SIG-M5 treated with dmso at 0.1 percent for 504 hours (cell line): ENCODE measurements around the gene ELFN1.

Experiments used
- DNase-seq: peaks from one replicate; lab custom pipeline; 2025; ENCODE audit not compliant: unreplicated experiment; lab: John Stamatoyannopoulos, UW

Gene ELFN1

GRCh38 chr7:1675036-1675671, 5.1 kb downstream of the ELFN1 start:
- no peak for DNase-seq

GRCh38 chr7:1675673-1676549, 5.8 kb downstream of the ELFN1 start:
- DNase-seq, result no peak

DNA sequence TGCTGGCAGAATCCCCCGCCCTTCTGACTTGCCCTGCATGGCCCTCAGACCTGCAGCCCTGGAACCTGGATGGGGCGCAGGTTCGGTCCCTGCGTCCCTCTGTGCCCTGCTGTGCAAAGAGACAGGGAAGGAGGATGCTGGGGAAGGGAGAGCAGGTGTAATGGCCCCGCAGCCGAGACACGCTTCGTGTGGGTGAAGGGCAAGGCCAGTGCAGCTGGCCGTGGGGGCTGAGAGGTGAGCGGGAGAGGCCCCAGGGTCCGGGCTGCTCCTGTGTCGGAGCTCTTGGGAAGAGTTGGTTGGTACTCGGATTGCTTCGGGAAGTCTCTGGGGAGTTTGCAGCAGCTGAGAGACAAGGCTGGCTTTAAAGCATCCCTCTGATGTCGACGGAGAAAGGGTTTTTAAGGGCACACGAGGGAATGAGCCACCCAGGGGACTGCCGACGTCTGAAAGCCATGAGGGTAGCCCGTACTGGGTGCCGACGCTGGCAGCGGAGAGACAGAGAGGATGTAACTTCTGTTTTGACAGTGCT, 6.5 kb downstream of the ELFN1 start:
- no peak for DNase-seq

DNA sequence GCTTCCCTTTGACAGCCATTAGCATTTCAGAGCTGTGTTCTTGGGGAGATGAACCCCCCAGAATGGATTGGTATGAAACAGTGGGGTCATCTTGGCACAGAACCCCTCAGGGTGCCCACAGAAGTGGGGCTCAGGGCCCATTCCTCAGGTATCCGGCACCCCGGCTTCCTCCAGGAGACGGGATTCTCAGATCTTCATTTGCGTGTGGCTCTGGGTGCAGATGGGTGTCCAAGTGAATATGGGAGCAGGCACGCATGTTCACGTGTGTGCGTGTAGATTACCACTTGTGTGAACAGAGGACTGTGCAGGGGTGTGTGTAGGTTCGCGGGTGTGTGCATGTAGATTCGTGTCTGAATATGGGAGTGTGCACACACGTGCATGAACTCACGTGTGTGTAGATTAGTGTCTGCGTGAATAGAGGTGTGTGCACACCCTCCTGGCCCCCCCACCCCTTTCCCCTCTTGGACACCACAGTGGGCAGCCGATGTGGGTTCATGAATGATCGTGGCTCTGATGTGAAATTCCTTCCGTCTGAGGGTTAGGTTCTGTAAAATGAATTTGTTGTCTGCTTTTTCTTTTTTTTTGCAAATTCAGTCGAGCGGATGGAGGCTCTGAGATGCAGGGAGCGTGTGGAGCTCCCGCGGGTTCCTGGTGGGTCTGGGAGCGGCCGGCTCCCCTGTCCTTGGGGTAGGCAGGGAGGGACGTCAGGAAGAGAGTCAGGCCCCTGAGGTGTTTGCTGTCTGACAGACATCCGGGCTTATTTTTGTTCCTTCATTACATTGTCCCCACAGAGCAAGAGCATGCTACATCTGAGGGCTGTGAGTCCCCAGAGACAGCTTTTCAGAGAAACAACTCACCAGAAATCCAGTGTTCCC, 7.4 kb downstream of the ELFN1 start:
- DNase-seq, result no peak

GRCh38 chr7:1678081-1678543, 8.0 kb downstream of the ELFN1 start:
- DNase-seq, result no peak

DNA sequence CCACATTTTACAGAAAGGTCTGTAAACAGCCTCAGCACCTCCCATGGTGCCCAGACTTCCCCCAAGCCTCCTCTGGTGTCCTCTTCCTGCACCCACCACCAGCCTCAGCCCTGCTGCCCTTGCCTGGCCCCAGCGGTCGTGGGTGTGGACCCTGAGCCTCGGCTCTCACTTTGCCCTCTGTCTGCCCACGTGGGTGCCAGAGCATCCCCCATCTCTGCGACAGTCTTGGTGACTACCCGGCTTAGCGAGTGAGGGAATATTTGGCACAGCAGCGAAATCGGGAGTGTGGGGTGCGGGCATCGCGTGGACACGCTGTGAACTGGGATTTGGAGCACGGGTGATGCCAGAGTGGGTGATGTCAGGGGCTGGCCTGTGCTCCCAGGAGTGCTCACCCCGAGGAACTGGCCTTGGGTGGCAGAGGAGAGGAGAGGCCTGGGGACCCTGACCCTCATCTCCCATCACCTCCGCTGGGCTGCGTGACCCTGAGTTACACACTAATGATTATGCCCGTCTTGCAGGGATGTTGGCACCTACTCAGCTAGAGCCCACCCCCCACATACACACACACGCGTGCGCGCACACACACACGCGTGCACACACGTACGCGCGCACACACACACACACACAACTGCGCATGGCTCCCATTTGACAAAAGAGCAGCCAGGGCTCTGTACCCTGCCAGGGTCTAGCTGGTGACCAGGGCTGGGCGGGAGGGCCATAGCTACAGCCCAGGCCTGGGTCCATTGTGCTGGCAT, 8.7 kb downstream of the ELFN1 start:
- DNase-seq, result no peak

- no peak for DNase-seq
These were observed 9.4 kb downstream of the ELFN1 start for GRCh38 chr7:1679326-1679965.

DNA sequence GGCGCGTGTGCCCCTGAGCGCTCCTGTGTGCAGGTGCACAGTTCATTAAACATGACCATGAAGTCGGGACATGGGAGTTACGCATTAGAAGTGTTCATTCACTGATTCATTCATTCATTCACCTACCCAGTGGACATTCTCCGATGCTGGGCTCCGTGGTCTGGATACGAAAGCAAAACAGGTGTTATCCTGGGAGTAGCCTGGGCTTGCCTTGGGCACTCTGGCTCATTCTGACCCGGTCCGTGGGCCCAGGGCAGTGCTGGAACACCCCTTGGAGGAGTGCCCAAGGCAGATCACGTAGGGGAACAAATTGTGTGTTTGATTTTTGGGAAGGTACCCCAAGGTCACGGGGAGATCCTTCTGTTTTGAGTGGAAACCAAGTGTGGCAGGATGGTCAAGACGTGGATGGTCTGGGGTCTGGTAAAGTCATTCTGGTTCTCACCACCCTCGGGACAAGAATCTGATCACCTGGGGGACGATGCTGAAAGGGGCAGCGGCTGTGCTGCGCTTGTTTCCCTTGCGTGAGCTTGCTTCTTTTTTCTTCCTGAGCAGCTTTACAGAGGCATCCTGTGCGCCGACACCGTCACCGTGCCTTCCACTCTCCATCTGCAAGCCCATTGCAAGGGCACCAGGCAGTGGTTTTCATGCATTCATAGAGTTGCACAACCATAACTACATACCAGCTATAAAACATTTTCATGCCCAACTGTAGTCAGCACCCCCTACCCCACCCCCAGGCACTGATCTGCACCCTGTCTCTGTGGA, 10.1 kb downstream of the ELFN1 start:
- DNase-seq, result no peak

- no peak for DNase-seq
These were observed 11.5 kb downstream of the ELFN1 start for GRCh38 chr7:1681581-1681980.

- no peak for DNase-seq
These were observed 15.0 kb downstream of the ELFN1 start for GRCh38 chr7:1685000-1685624.

DNA sequence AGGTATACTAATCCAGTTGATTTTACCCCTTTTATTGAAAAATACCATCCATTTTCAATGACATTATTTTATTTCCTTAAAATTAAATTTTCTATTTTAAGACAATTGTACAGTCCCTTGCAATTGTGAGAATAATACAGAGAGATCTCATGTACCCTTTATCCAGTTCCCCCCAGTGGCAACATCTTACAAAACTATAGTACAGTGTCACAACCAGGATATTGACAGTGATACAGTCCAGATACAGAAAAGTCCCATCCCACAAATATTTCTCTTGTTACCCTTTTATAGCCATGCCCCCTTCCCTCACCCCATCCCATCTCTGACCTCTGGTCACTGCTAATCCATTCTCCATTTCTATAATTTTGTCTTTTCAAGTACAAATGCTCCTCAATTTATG, 18.5 kb downstream of the ELFN1 start:
- DNase-seq, result no peak

DNA sequence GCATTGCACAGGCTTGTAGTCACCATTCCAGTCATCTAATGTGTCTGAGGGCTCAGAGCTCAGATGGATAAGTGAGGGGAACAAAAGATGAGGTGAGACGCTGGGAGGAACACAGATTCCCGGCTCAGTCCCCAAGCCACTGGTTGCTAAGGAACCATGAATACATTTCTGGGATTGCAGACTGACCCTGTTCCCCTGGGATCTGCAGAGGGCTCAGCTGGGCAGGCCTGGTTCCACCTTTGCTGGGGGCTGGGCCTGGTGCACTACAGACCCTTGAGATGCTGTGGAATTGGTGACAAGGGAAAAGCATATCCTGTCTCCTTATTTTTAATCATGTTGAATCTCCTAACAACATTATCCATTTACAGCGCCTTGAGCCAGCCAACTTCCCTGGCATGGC, 19.2 kb downstream of the ELFN1 start:
- no peak for DNase-seq

- no peak for DNase-seq
These were observed 20.4 kb downstream of the ELFN1 start for GRCh38 chr7:1690359-1690958.

DNA sequence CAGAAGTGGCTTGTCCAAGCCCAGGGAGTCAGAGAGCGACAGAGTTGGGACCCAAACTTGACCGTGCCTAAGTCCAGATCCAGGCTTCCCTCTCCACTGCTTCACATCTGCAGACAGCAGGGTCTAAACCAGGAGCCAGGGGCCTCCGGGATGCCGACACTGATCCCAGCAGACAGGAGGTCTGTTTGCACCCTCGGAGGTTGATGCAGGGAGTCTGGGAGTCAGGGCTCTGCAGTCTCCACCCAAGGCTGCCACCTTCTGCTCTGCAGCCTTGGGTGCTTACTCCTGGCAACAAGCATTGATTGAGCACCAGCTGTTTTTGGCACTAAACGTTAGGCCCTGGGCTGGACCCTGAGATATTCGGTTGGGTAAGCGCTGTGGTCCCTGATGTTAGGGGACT, 21.0 kb downstream of the ELFN1 start:
- DNase-seq, result no peak

GRCh38 chr7:1691601-1692514, 21.8 kb downstream of the ELFN1 start:
- DNase-seq, result no peak

DNA sequence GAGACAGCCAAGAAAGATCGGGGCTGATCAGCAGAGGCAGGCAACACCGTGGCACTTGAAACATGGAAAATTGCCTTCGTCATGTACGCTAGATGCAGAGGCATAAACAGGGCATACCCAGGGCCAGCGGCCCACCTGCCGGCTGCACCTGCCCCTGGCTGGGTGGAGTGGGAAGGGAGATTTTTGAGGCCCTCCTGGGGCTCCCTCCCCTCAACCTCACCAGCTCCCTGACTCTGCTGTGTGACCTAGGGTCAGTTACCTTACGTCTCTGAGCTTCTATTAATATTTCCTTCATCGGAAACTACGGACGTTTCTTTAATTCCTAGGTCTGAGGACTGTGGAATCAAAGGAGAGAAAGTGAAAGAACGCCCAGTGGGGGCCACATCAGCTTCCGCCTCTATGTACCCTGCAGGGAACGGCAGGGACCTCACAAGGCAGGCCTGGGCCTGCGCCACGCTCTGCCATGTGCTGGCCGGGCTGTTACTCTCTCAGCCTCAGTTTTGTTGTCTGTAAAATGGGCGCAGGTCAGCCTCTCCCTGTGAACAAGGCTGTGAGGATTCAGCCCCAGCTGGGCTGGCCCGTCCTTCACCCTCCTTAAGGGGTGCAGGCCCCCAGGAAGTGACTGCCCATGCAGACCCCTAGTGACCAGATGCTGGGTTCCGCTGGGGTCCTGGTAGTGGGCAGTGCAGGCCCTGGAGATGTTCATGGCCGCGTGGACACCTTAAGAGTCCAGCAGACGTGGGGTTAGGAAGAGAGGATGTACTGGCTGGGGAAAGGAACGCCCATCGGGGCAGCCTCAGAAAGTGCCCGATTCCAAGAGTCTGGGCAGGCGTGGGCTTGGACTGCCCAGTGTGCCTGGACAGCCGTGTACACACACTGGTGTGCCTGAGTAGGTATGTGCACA, 22.7 kb downstream of the ELFN1 start:
- DNase-seq, result no peak
